Mesenchymal stem cell (in vitro differentiated cells and primary cell): ENCODE measurements around the gene DTNB.
"Not testable (repeated sequence)": the region's sequence is repeated elsewhere in the genome, so short reads cannot be mapped to it uniquely, and the experiment has no call there.

Source experiments
- DNase-seq: peaks from one replicate; pipeline ENCODE4 v3.0.0-alpha.2; 2013
- H2AFZ ChIP-seq: one replicate; pipeline ENCODE4 v1.6.1; 2013; ENCODE audit warnings: low read depth, mild to moderate bottlenecking, control low read depth, inconsistent platforms, low read length, moderate library complexity
- H2AK5ac ChIP-seq: 2 replicates; pipeline ENCODE4 v1.6.1; 2013; ENCODE audit warnings: low read length, moderate library complexity, mild to moderate bottlenecking, inconsistent platforms; ENCODE audit not compliant: severe bottlenecking
- H2BK120ac ChIP-seq: one replicate; pipeline ENCODE4 v1.6.1; 2013; ENCODE audit warnings: low read depth, mild to moderate bottlenecking, inconsistent platforms, low read length, moderate library complexity
- H2BK12ac ChIP-seq, 2 experiments: one replicate each; pipeline ENCODE4 v1.6.1; 2013; ENCODE audit warnings: inconsistent platforms in 2 of 2, low read length in 2 of 2, mild to moderate bottlenecking in 2 of 2, moderate library complexity in 2 of 2, control low read depth in 1 of 2
- H2BK15ac ChIP-seq: one replicate; pipeline ENCODE4 v1.6.1; 2013; ENCODE audit warnings: mild to moderate bottlenecking, low read depth, inconsistent platforms; ENCODE audit not compliant: poor library complexity, severe bottlenecking
- H2BK5ac ChIP-seq: 2 replicates; pipeline ENCODE4 v1.6.1; 2013; ENCODE audit warnings: low read depth, mild to moderate bottlenecking, low read length, control low read depth, inconsistent platforms; ENCODE audit not compliant: poor library complexity, severe bottlenecking
- H3K14ac ChIP-seq, 2 experiments: one replicate each; pipeline ENCODE4 v1.6.1; 2013; ENCODE audit warnings: inconsistent platforms in 2 of 2, low read length in 2 of 2, control low read depth in 1 of 2, mild to moderate bottlenecking in 1 of 2, moderate library complexity in 1 of 2
- H3K18ac ChIP-seq, 2 experiments: one replicate each; pipeline ENCODE4 v1.6.1; 2013; ENCODE audit warnings: inconsistent platforms in 2 of 2, low read length in 2 of 2, control low read depth in 1 of 2, low read depth in 1 of 2, mild to moderate bottlenecking in 1 of 2
- H3K23ac ChIP-seq, 2 experiments: one replicate each; pipeline ENCODE4 v1.6.1; 2013; ENCODE audit warnings: inconsistent platforms in 2 of 2, low read length in 2 of 2, mild to moderate bottlenecking in 2 of 2, moderate library complexity in 2 of 2, control low read depth in 1 of 2
- H3K27ac ChIP-seq: 2 replicates; pipeline ENCODE4 v1.5.1; 2013; ENCODE audit warnings: mild to moderate bottlenecking, moderate library complexity, low read length, control low read depth, inconsistent platforms; ENCODE audit not compliant: poor library complexity, severe bottlenecking
- H3K27me3 ChIP-seq, 2 experiments: 2 replicates each; pipeline versions ENCODE4 v1.6.1 to v1.7.0; 2013; ENCODE audit warnings: low read length in 2 of 2, mild to moderate bottlenecking in 2 of 2, moderate library complexity in 2 of 2, control low read depth in 1 of 2, inconsistent platforms in 1 of 2; ENCODE audit not compliant: control insufficient read depth in 1 of 2, insufficient read depth in 1 of 2
- H3K36me3 ChIP-seq, 2 experiments: 2 replicates each; pipeline versions ENCODE4 v1.6.1 to v1.7.0; 2013; ENCODE audit warnings: low read length in 2 of 2, control low read depth in 1 of 2, inconsistent platforms in 1 of 2, low read depth in 1 of 2, mild to moderate bottlenecking in 1 of 2; ENCODE audit not compliant: insufficient read depth in 2 of 2, control insufficient read depth in 1 of 2
- H3K4ac ChIP-seq, 2 experiments: one replicate each; pipeline ENCODE4 v1.6.1; 2013; ENCODE audit warnings: inconsistent platforms in 2 of 2, low read length in 2 of 2, mild to moderate bottlenecking in 2 of 2, moderate library complexity in 2 of 2, control low read depth in 1 of 2, low read depth in 1 of 2
- H3K4me1 ChIP-seq: 2 replicates; pipeline ENCODE4 v1.6.1; 2013; ENCODE audit warnings: low read depth, low read length, control low read depth; ENCODE audit not compliant: control insufficient read depth, insufficient read depth
- H3K4me2 ChIP-seq: 2 replicates; pipeline ENCODE4 v1.6.1; 2013; ENCODE audit warnings: low read length, mild to moderate bottlenecking, inconsistent platforms; ENCODE audit not compliant: poor library complexity, severe bottlenecking
- H3K4me3 ChIP-seq, 2 experiments: 2 replicates each; pipeline versions ENCODE4 v1.5.1 to v1.7.0; 2013; ENCODE audit warnings: low read length in 2 of 2, mild to moderate bottlenecking in 2 of 2, control low read depth in 1 of 2, low read depth in 1 of 2; ENCODE audit not compliant: insufficient read depth in 1 of 2
- H3K79me1 ChIP-seq: replicated peaks from 2 replicates; pipeline ENCODE4 v1.6.1; 2013; ENCODE audit warnings: mild to moderate bottlenecking, control low read depth, low read length, inconsistent platforms; ENCODE audit not compliant: poor library complexity, severe bottlenecking
- H3K9ac ChIP-seq: 2 replicates; pipeline ENCODE4 v1.7.0; 2013; ENCODE audit warnings: mild to moderate bottlenecking, low read length, moderate library complexity
- H3K9me3 ChIP-seq: 2 replicates; pipeline ENCODE4 v1.7.0; 2013; ENCODE audit warnings: mild to moderate bottlenecking, low read length; ENCODE audit not compliant: control insufficient read depth
- H4K8ac ChIP-seq: one replicate; pipeline ENCODE4 v1.6.1; 2013; ENCODE audit warnings: inconsistent platforms, mild to moderate bottlenecking, low read length, moderate library complexity
- H4K91ac ChIP-seq: one replicate; pipeline ENCODE4 v1.6.1; 2013; ENCODE audit warnings: mild to moderate bottlenecking, low read length, inconsistent platforms
- WGBS: methylation state at CpG from one replicate; pipeline ENCODE4 v1.1.7; 2013; ENCODE audit warnings: mixed read lengths; 5-methylcytosine and 5-hydroxymethylcytosine counted together

DTNB gene

GRCh38 chr2:25665429-25665828 is 7.9 kb downstream of the DTNB start:
- not testable (repeated sequence) for H3K4me1 ChIP-seq, H3K18ac ChIP-seq, H2AK5ac ChIP-seq, H3K4me2 ChIP-seq, H3K27me3 ChIP-seq, H3K27ac ChIP-seq, H2AFZ ChIP-seq, H3K4ac ChIP-seq, H3K14ac ChIP-seq, H2BK15ac ChIP-seq, H4K91ac ChIP-seq, DNase-seq, H3K4me3 ChIP-seq, H2BK12ac ChIP-seq, H2BK120ac ChIP-seq, H3K23ac ChIP-seq, H3K9me3 ChIP-seq, H3K9ac ChIP-seq, H3K36me3 ChIP-seq, H2BK5ac ChIP-seq, H4K8ac ChIP-seq
- H3K79me1 ChIP-seq: peaks cover 16% of the 10 kb centered on the region
- 78% methylated on average over 3 of the region's 3 CpGs for WGBS

GRCh38 chr2:25664965-25665307 is 8.4 kb downstream of the DTNB start:
- 100% methylated on average over 1 of the region's 4 CpGs for WGBS
- no peak overlapping the region for H2BK15ac ChIP-seq
- no peak overlapping the region for H3K18ac ChIP-seq
- H3K27me3 ChIP-seq: no peaks in the 10 kb centered on the region
- H3K23ac ChIP-seq: no peak overlapping the region
- H3K14ac ChIP-seq: no peak overlapping the region
- H4K91ac ChIP-seq: no peak overlapping the region
- DNase-seq: no peak
- H3K4ac ChIP-seq: no peak overlapping the region
- H3K9ac ChIP-seq: no peak overlapping the region
- no peak overlapping the region for H2BK5ac ChIP-seq
- no peaks in the 10 kb centered on the region for H3K36me3 ChIP-seq
- H2AFZ ChIP-seq: no peak overlapping the region
- H3K9me3 ChIP-seq: no peaks in the 10 kb centered on the region
- H4K8ac ChIP-seq: no peak overlapping the region
- H2AK5ac ChIP-seq: no peak overlapping the region
- H2BK12ac ChIP-seq: no peak overlapping the region
- no peak overlapping the region for H3K27ac ChIP-seq
- H3K79me1 ChIP-seq: peaks cover 16% of the 10 kb centered on the region
- H3K4me1 ChIP-seq: no peaks in the 10 kb centered on the region
- H2BK120ac ChIP-seq: no peak overlapping the region
- H3K4me3 ChIP-seq: no peak overlapping the region
- H3K4me2 ChIP-seq: no peak overlapping the region

- no peaks in the 10 kb centered on the region for H3K36me3 ChIP-seq
- no peak overlapping the region for H2BK12ac ChIP-seq
- H3K4me1 ChIP-seq: no peaks in the 10 kb centered on the region
- no peak overlapping the region for H3K4ac ChIP-seq
- H2AFZ ChIP-seq: no peak overlapping the region
- H3K9me3 ChIP-seq: no peaks in the 10 kb centered on the region
- H3K9ac ChIP-seq: peak overlapping the region; percentile 41
- H3K23ac ChIP-seq: no peak overlapping the region
- H3K79me1 ChIP-seq: peaks cover 12% of the 10 kb centered on the region
- H2BK15ac ChIP-seq: no peak overlapping the region
- no peak overlapping the region for H3K14ac ChIP-seq
- H3K27me3 ChIP-seq: no peaks in the 10 kb centered on the region
- H4K91ac ChIP-seq: no peak overlapping the region
- H2BK5ac ChIP-seq: no peak overlapping the region
- no peak overlapping the region for H2BK120ac ChIP-seq
- H3K27ac ChIP-seq: no peak overlapping the region
- H3K4me2 ChIP-seq: no peak overlapping the region
- no peak overlapping the region for H3K18ac ChIP-seq
- peak; percentile 70 for DNase-seq
- no peak overlapping the region for H3K4me3 ChIP-seq
- WGBS: 44% methylated on average over 8 of the region's 9 CpGs
- H2AK5ac ChIP-seq: no peak overlapping the region
- no peak overlapping the region for H4K8ac ChIP-seq
Observed at GRCh38 chr2:25664183-25664964, 9.0 kb downstream of the DTNB start.

- no peak overlapping the region for H2BK120ac ChIP-seq
- no peak overlapping the region for H4K8ac ChIP-seq
- H4K91ac ChIP-seq: no peak overlapping the region
- no peak overlapping the region for H3K23ac ChIP-seq
- no peak overlapping the region for H3K14ac ChIP-seq
- no peak overlapping the region for H3K27ac ChIP-seq
- H3K4me1 ChIP-seq: no peaks in the 10 kb centered on the region
- no peak overlapping the region for H3K4me3 ChIP-seq
- H3K36me3 ChIP-seq: no peaks in the 10 kb centered on the region
- no peaks in the 10 kb centered on the region for H3K27me3 ChIP-seq
- H3K4ac ChIP-seq: no peak overlapping the region
- H3K4me2 ChIP-seq: no peak overlapping the region
- H2BK15ac ChIP-seq: no peak overlapping the region
- no peak overlapping the region for H3K18ac ChIP-seq
- H2BK5ac ChIP-seq: no peak overlapping the region
- H2AFZ ChIP-seq: no peak overlapping the region
- 93% methylated on average over 2 of the region's 2 CpGs for WGBS
- H3K9ac ChIP-seq: no peak overlapping the region
- DNase-seq: no peak
- peaks cover 13% of the 10 kb centered on the region for H3K79me1 ChIP-seq
- no peak overlapping the region for H2AK5ac ChIP-seq
- no peaks in the 10 kb centered on the region for H3K9me3 ChIP-seq
- no peak overlapping the region for H2BK12ac ChIP-seq
Observed at GRCh38 chr2:25655316-25655715, 18.1 kb downstream of the DTNB start.
